Upper lobe of right lung (tissue), 1 donor: ENCODE data around the gene DIP2C. TPM values are rescaled to one million over a fixed set of nuclear protein-coding genes. Genes with fewer than 3 reads are reported as not detected.
"Not testable (repeated sequence)": the region's sequence is repeated elsewhere in the genome, so short reads cannot be mapped to it uniquely, and the experiment has no call there.

Experiments
- ATAC-seq: fragments of 200-7000 bp; cut with Tn5 transposase; one replicate; pipeline ENCODE4 v1.9.1; 2020; ENCODE audit warnings: mild to moderate bottlenecking, moderate library complexity
- DNase-seq: peaks from one replicate; pipeline ENCODE4 v3.0.0-alpha.2; 2020
- H3K27ac ChIP-seq: fragments of 200-600 bp; one replicate; pipeline ENCODE4 v1.8.0; 2022
- H3K27me3 ChIP-seq: fragments of 200-600 bp; one replicate; pipeline ENCODE4 v1.8.0; 2022; ENCODE audit warnings: mild to moderate bottlenecking
- H3K36me3 ChIP-seq: fragments of 200-600 bp; one replicate; pipeline ENCODE4 v1.8.0; 2022
- H3K4me1 ChIP-seq: fragments of 200-600 bp; one replicate; pipeline ENCODE4 v1.8.0; 2022
- H3K4me3 ChIP-seq: fragments of 200-600 bp; one replicate; pipeline ENCODE4 v1.8.0; 2022; ENCODE audit warnings: mild to moderate bottlenecking
- H3K9me3 ChIP-seq: fragments of 200-600 bp; one replicate; pipeline ENCODE4 v1.8.0; 2022
- CTCF ChIP-seq: fragments of 200-600 bp; IDR thresholded peaks from one replicate; pipeline ENCODE4 v1.8.0; 2022; ENCODE audit warnings: antibody characterized with exemption
- intact Hi-C: fragments of 100-400 bp; cut with DNase I; formaldehyde crosslinking; loops from one replicate; pipeline ENCODE4 v1.11.0; 2022
- total RNA-seq: library from RNA; stranded (reverse); fragmentation: NEBNext Ultra II Directional; extraction: Animal tissue kit (Norgen Biotek cat#: 25700); gene quantifications from one replicate; pipeline ENCODE4 v1.2.1, GENCODE V29; 2021
- donor health status: DM: no; HTN: yes; CAD: no; lungs with severe emphysema.

DIP2C gene
- total RNA-seq, 1 donor from 2014 or later, result 17.3 TPM

GRCh38 chr10:435397-435796 is 254.1 kb downstream of the DIP2C start:
- no peaks in the 10 kb centered on the region for H3K27me3 ChIP-seq
- no peak for ATAC-seq
- no peaks in the 10 kb centered on the region for H3K4me1 ChIP-seq
- no peaks in the 10 kb centered on the region for H3K36me3 ChIP-seq
- no peaks in the 10 kb centered on the region for H3K9me3 ChIP-seq
- no peak overlapping the region for H3K27ac ChIP-seq
- no peak for DNase-seq
- no peak for TF ChIP-seq CTCF
- intact Hi-C loops, result no loop called here
- H3K4me3 ChIP-seq, result no peak overlapping the region

- no peaks in the 10 kb centered on the region for H3K4me1 ChIP-seq
- no peak overlapping the region for H3K4me3 ChIP-seq
- ATAC-seq (no peak), DNase-seq (no peak)
- no peaks in the 10 kb centered on the region for H3K27me3 ChIP-seq
- H3K9me3 ChIP-seq, result no peaks in the 10 kb centered on the region
- intact Hi-C loops, result no loop called here
- no peaks in the 10 kb centered on the region for H3K36me3 ChIP-seq
- no peak for TF ChIP-seq CTCF
- no peak overlapping the region for H3K27ac ChIP-seq
These were observed 259.8 kb downstream of the DIP2C start for GRCh38 chr10:429696-430095.

GRCh38 chr10:427761-428519 is 261.5 kb downstream of the DIP2C start:
- Histone ChIP-seq H3K4me3 (no peak overlapping the region), H3K4me1 (no peaks in the 10 kb centered on the region), H3K9me3 (no peaks in the 10 kb centered on the region), H3K27me3 (no peaks in the 10 kb centered on the region), H3K36me3 (no peaks in the 10 kb centered on the region), H3K27ac (no peak overlapping the region)
- no peak for DNase-seq
- no peak for ATAC-seq
- intact Hi-C loops, result no loop called here
- no peak for TF ChIP-seq CTCF

- H3K36me3 ChIP-seq, ATAC-seq, DNase-seq, H3K9me3 ChIP-seq, H3K27ac ChIP-seq, H3K27me3 ChIP-seq, H3K4me1 ChIP-seq, intact Hi-C loops, H3K4me3 ChIP-seq: not testable (repeated sequence)
These were observed 264.1 kb downstream of the DIP2C start for GRCh38 chr10:425365-425764.

GRCh38 chr10:424724-425123 is 264.7 kb downstream of the DIP2C start:
- DNase-seq, H3K4me1 ChIP-seq, intact Hi-C loops, H3K9me3 ChIP-seq, H3K27ac ChIP-seq, ATAC-seq, H3K27me3 ChIP-seq, H3K36me3 ChIP-seq, H3K4me3 ChIP-seq: not testable (repeated sequence)

- intact Hi-C loops, result no loop called here
- H3K27me3 ChIP-seq, result no peaks in the 10 kb centered on the region
- H3K4me3 ChIP-seq, result no peak overlapping the region
- no peaks in the 10 kb centered on the region for H3K4me1 ChIP-seq
- no peak for DNase-seq
- no peak for ATAC-seq
- H3K27ac ChIP-seq, result no peak overlapping the region
- no peaks in the 10 kb centered on the region for H3K9me3 ChIP-seq
- no peaks in the 10 kb centered on the region for H3K36me3 ChIP-seq
- no peak for TF ChIP-seq CTCF
These were observed 266.3 kb downstream of the DIP2C start for GRCh38 chr10:423178-423577.

- Histone ChIP-seq H3K27me3 (no peaks in the 10 kb centered on the region), H3K9me3 (no peaks in the 10 kb centered on the region), H3K4me3 (no peak overlapping the region), H3K27ac (no peak overlapping the region), H3K36me3 (no peaks in the 10 kb centered on the region), H3K4me1 (no peaks in the 10 kb centered on the region)
- intact Hi-C loops, result no loop called here
- no peak for DNase-seq
- peak; percentile 22 for ATAC-seq
- no peak for TF ChIP-seq CTCF
These were observed 266.8 kb downstream of the DIP2C start for GRCh38 chr10:422675-423074.
